Endothelial cell of umbilical vein (primary cell): ENCODE results near the gene F2RL1.

Experiments used
- CTCF ChIP-seq, 2 donors: IDR thresholded peaks; 1 replicate in 1 of 2; 2 replicates in 1 of 2; pipeline ENCODE4 v1.5.1; 2011; ENCODE audit warnings: low read length in 2 of 2, mild to moderate bottlenecking in 2 of 2, moderate library complexity in 2 of 2, control low read depth in 1 of 2, inconsistent platforms in 1 of 2, low read depth in 1 of 2; ENCODE audit not compliant: insufficient read depth in 1 of 2; ENCODE audit errors: extremely low read depth in 1 of 2
- EZH2 ChIP-seq: IDR thresholded peaks from 2 replicates; pipeline ENCODE4 v1.6.1; 2012; ENCODE audit warnings: borderline replicate concordance, low read depth, mild to moderate bottlenecking, moderate library complexity, low read length, inconsistent platforms; ENCODE audit not compliant: severe bottlenecking
- FOS ChIP-seq: IDR thresholded peaks from 2 replicates; pipeline ENCODE4 v1.6.1; 2011; ENCODE audit warnings: mild to moderate bottlenecking, low read length, moderate library complexity, borderline replicate concordance; ENCODE audit not compliant: insufficient read depth
- GATA2 ChIP-seq: IDR thresholded peaks from 2 replicates; pipeline ENCODE4 v1.7.0; 2011; ENCODE audit warnings: low read depth, mild to moderate bottlenecking, moderate library complexity, mixed read lengths, low read length; ENCODE audit not compliant: insufficient read length, insufficient read depth
- JUN ChIP-seq: IDR thresholded peaks from 2 replicates; pipeline ENCODE4 v1.6.1; 2011; ENCODE audit warnings: borderline replicate concordance, low read depth; ENCODE audit not compliant: insufficient read length, insufficient read depth
- MYC ChIP-seq: IDR thresholded peaks from one replicate; pipeline ENCODE4 v1.6.1; 2011; ENCODE audit warnings: mild to moderate bottlenecking, low read depth, low read length
- POLR2A ChIP-seq: IDR thresholded peaks from 2 replicates; pipeline ENCODE4 v1.6.1; 2012; ENCODE audit warnings: low read depth, mild to moderate bottlenecking, control low read depth, low read length
- POLR2AphosphoS5 ChIP-seq: IDR thresholded peaks from 2 replicates; pipeline ENCODE4 v1.6.1; 2012; ENCODE audit warnings: low read depth, mild to moderate bottlenecking, control low read depth, low read length, moderate library complexity; ENCODE audit not compliant: insufficient read depth
- TF ChIP-seq, protein P1 (sequence below): IDR thresholded peaks from 2 replicates; pipeline ENCODE4 v1.6.1; 2011; ENCODE audit not compliant: insufficient read depth, insufficient read length

GRCh38 chr5:76818844-76819831, at the start of gene F2RL1:
- TF ChIP-seq CTCF (IDR thresholded peaks at IDR 0.05; ENCODE audit: extremely low read depth in 1 of 2, insufficient read depth in 1 of 2, low read depth in 1 of 2, low read length in 2 of 2) (no peak), POLR2AphosphoS5 (peak; percentile 23), EZH2 (no peak), MYC (no peak), GATA2 (no peak), FOS (no peak), POLR2A (no peak), JUN (no peak)
- TF ChIP-seq, protein P1, sequence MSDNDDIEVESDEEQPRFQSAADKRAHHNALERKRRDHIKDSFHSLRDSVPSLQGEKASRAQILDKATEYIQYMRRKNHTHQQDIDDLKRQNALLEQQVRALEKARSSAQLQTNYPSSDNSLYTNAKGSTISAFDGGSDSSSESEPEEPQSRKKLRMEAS, result no peak
